ENCODE measurements around the gene MYO9A.
A peak's percentile ranks its signal among the peaks of the same experiment; 100 is the strongest.

The MYO9A gene

GRCh38 chr15:71808311-71809020 is 309.5 kb downstream of the MYO9A start:
- DNase-seq (ENCODE audit: low read depth in 3 of 3): no peak

GRCh38 chr15:71807691-71808091 is 310.3 kb downstream of the MYO9A start:
- no peak for DNase-seq (ENCODE audit: low read depth in 3 of 3)

- DNase-seq (ENCODE audit: low read depth in 3 of 3): no peak
Observed at GRCh38 chr15:71807125-71807629, 310.8 kb downstream of the MYO9A start.

DNA sequence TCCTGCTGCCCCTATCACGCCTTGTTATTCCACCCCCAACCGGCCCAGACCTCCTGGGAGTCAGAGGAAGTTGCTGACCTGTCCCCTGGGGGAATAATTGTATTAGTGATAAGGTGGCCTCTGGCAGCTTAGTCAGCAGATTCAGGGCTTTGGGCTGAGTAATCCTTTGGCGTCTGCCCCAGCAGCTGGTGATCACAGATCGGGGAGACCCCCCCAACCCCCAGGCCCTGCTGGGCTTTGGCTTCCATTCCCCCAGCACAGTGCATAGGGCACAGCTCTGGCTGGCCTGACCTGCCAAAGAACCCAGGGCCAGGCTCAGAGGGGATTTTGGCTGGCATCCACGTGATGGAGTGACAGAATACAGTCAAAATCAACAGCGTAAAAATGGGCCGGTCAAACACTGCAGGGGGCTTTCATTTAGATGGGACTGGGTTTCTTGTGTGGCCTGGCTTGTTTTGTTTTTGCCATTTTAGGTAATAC is 311.5 kb downstream of the MYO9A start:
- no peak for DNase-seq (ENCODE audit: low read depth in 3 of 3)

- DNase-seq (ENCODE audit: low read depth in 3 of 3): no peak
Observed at GRCh38 chr15:71804695-71805470, 313.1 kb downstream of the MYO9A start.

DNA sequence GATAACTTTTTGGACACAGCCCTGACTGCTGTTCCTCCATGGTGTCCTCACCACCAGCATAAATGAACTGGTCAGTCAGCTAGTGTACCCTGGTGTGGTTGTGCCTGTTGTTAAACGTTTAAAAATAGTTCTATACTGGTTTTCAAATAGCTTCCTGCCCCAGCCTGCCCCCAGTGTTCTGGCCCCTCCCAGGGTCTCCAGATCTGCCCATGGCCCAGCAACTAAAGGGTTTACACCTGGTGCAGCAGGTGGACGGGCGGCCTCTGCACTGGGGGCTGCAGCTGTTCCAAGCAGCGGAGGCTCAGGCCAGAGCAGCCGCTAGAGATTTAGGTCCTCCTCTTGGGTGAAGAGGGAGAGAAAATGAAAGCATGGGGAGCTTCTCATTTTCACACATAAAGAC is 313.7 kb downstream of the MYO9A start:
- no peak for DNase-seq (ENCODE audit: low read depth in 3 of 3)

DNA sequence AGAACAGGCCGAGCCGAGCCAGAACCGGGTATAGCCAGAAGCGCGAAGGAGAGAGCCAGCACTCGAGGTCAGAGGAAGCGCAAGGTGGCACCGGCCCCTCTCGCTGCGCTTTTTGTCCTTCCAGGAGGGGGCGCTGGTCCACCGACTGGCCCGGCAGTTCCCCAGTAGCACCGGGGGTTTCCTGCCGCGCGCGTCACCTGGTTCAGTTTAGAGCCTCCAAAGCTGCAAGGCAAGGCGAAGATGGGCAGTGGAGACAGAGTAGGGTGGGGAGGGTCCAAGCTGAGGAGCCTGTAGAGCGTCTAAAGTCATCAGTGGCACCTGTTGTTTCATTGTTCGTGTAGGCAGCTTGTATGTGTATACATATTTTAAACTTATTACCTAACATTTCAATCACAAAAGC is 315.2 kb downstream of the MYO9A start:
- DNase-seq (ENCODE audit: low read depth in 3 of 3): peak in 2 of 3 donors; percentile 12 to 25

GRCh38 chr15:71801935-71802655 is 315.9 kb downstream of the MYO9A start:
- no peak for DNase-seq (ENCODE audit: low read depth in 3 of 3)

- DNase-seq (ENCODE audit: low read depth in 3 of 3): no peak
Observed at GRCh38 chr15:71800835-71801745, 316.9 kb downstream of the MYO9A start.

DNA sequence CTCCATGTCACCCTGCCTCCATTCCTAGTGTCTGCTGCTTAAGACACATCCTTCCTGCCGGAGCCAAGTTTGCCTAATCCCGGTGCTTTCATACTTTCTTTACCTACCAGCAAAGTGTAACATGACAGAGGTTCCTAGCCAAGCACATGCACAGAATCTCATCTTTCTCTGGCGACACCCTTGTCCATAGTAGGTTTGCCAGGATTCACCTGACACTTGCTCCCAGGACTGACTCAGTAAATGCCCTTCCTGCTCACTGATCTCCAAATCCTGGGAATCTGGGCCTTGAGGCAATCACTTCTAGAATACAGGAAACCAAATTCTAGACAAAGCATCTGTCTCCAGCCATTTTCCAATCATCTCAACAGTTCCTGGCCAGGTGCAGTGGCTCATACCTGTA is 317.8 kb downstream of the MYO9A start:
- no peak for DNase-seq (ENCODE audit: low read depth in 3 of 3)

GRCh38 chr15:71798641-71799040 is 319.3 kb downstream of the MYO9A start:
- DNase-seq (ENCODE audit: low read depth in 3 of 3): no peak

GRCh38 chr15:71792521-71792920 is 325.4 kb downstream of the MYO9A start:
- DNase-seq (ENCODE audit: low read depth in 3 of 3): no peak

DNA sequence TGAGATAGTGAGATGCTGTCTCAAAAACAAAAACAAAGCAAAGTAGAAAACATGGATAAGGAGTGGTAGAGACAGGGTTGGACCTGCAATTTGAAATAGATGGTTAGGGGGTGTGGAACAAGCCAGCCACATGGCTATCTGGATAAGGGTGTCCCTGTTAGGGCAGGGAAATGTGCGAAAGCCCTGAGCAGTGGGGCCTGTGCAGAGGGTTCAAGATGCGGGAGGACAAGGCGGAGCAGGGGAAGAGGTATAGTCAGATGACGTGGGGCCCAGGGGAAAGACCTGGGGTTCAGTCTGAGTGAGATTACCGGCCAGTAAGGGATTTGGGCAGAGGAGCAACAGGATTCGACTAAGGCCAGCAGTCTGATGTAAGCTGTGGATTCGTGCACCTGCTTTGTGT is 326.0 kb downstream of the MYO9A start:
- DNase-seq (ENCODE audit: low read depth in 3 of 3): no peak

DNA sequence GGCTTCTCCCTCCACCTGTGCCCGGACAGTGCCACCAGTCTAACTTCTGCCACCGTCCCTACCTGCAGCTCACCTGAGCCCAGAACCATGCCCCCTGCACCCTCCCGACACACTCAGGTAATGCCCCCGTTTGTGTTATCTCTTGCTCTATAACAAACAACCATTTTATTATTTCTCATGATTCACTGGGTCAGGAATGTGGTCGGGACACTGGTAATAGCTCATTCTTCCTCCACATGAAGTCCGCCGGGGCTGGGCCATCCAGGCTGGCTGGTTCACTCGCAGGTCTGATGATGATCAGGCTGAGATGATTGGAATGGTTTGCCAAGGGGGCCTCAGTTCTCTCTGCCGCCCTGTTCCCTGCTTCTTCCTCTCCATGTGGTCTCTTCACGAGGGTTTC is 327.9 kb downstream of the MYO9A start:
- no peak for DNase-seq (ENCODE audit: low read depth in 3 of 3)

DNA sequence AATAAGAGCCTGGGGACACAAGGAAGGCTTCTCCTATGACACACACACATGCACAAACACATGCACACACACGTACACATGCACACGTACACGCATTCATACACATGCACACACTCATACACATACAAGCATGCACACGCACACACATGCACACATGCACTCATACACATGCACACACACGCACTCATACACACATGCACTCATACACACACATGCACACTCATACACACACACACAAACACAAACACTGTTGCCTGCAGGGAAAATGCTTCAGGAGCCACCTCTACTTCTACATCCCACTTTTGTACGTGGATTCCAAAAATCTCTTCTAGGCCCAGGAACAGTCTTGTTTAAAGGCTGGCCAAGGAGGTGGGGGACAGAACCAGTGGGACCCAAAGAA is 328.3 kb downstream of the MYO9A start:
- no peak for DNase-seq (ENCODE audit: low read depth in 3 of 3)

- no peak for DNase-seq (ENCODE audit: low read depth in 3 of 3)
Observed at GRCh38 chr15:71788646-71789579, 329.0 kb downstream of the MYO9A start.

DNA sequence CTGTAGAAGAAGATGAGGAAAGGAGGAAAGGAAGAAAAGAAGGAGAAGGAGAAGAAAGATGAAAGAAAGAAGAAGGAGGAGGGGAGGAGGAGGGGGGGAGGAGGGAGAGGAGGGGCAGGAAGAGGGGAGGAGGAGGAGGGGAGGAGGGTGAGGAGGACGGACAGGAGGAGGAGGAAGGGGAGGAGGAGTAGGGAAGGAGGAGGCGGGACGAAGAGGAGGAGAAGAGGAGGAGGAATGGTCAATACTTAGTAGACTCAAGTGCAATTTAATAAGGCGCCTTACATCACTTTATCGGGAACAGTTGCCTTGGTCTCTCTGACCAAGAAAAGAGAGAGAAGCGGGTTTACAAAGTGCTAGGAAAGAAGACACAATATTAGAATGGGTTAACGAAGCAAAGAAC is 331.3 kb downstream of the MYO9A start:
- no peak for DNase-seq (ENCODE audit: low read depth in 3 of 3)

DNA sequence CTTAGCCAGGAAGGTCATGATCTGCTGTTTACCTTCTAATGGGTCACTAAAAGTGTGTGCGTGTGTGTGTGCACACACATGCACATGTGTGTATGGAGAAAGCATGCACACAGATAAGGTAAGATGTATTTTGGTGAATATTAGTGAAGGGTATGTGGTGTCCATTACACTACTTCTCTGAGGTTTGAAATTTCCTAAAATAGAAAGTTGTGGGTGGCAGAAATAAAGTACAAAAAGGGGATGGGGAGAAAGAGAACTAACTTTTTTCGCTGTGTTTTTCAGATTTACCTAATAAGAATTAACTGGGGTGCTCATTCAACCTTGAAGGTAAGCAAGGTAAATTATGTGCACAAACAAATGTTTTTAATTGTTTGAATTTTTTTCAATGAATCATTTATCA is 332.0 kb downstream of the MYO9A start:
- DNase-seq (ENCODE audit: low read depth in 3 of 3): no peak

DNA sequence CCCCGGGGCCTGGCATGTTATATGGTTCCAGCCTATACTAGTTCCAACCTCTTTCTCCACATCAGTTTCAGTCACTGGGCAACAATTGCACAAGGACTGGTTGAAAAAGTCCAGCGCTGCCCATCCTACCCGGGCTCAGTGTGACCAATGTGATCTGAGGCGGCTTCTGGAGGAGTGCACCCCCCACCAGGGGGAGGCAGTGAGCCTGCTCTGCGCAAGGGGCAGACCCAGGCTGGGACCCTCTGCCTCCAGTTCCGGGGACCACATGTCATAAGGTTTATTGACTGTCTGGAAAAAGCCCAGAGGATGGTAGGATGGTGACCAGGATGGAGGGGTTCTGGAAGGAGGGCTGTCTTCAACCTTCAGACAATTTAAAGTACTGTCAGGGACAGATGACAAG is 333.2 kb downstream of the MYO9A start:
- no peak for DNase-seq (ENCODE audit: low read depth in 3 of 3)

All from stimulated activated CD4-positive, alpha-beta T cell treated with anti-CD3 and anti-CD28 coated beads, TNF-alpha, amount 100 ng/mL, for 48 hours (primary cell).